ENCODE results near the gene CCDC92B.

DNA sequence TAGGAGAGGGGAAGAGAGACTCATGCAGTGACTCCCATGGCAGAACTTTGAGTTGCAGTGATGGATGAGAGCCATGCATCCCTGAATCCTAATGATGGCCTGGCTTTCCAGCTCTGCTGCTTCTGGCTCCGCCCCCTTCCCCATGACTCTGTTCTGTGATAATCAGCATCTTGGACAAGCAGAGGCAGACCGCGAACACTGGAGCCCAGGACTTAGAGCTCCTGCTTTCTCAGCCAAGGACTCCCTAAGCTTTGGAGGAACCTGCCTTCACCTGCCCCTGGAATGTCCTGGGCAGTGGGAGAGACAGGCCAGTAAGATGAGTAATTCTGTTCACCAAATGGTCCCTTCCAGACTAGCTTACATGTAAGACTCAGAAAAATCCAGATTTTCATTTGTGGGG, 12.5 kb downstream of the CCDC92B start:
- TF ChIP-seq, protein P1, sequence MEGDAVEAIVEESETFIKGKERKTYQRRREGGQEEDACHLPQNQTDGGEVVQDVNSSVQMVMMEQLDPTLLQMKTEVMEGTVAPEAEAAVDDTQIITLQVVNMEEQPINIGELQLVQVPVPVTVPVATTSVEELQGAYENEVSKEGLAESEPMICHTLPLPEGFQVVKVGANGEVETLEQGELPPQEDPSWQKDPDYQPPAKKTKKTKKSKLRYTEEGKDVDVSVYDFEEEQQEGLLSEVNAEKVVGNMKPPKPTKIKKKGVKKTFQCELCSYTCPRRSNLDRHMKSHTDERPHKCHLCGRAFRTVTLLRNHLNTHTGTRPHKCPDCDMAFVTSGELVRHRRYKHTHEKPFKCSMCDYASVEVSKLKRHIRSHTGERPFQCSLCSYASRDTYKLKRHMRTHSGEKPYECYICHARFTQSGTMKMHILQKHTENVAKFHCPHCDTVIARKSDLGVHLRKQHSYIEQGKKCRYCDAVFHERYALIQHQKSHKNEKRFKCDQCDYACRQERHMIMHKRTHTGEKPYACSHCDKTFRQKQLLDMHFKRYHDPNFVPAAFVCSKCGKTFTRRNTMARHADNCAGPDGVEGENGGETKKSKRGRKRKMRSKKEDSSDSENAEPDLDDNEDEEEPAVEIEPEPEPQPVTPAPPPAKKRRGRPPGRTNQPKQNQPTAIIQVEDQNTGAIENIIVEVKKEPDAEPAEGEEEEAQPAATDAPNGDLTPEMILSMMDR (IDR thresholded peaks at IDR 0.05): no peak
- no peak for TF ChIP-seq POLR2A (IDR thresholded peaks at IDR 0.05)

All from thyroid gland (tissue), 4 donors.